ENCODE data around the gene CRYM.
"Not testable (repeated sequence)": the region's sequence is repeated elsewhere in the genome, so short reads cannot be mapped to it uniquely, and the experiment has no call there.

CRYM gene

GRCh38 chr16:21302898-21303528 lies 24.9 kb upstream of the CRYM start:
- no peaks in the 10 kb centered on the region for H3K36me3 ChIP-seq (ENCODE audit: insufficient read depth, low read length)
- TF ChIP-seq EZH2 (IDR thresholded peaks at IDR 0.05) (no peak), POLR2AphosphoS5 (IDR thresholded peaks at IDR 0.05; ENCODE audit: borderline replicate concordance, low read depth, low read length) (no peak), FOXP2 (optimal IDR thresholded peaks at IDR 0.05; ENCODE audit: control extremely low read depth, extremely low read length, insufficient read depth) (no peak)
- no peak overlapping the region for H3K9ac ChIP-seq (ENCODE audit: insufficient read length)
- no peak for DNase-seq (ENCODE audit: low read depth, low spot score)
- H3K9me3 ChIP-seq (ENCODE audit: low read depth, low read length): no peaks in the 10 kb centered on the region
- H3K4me3 ChIP-seq: no peak overlapping the region
- H3K27ac ChIP-seq: no peak overlapping the region

GRCh38 chr16:21302454-21302853 lies 24.4 kb upstream of the CRYM start:
- no peak overlapping the region for H3K27ac ChIP-seq
- H3K9ac ChIP-seq (ENCODE audit: insufficient read length): no peak overlapping the region
- no peak for DNase-seq (ENCODE audit: low read depth, low spot score)
- H3K36me3 ChIP-seq (ENCODE audit: insufficient read depth, low read length): no peaks in the 10 kb centered on the region
- no peaks in the 10 kb centered on the region for H3K9me3 ChIP-seq (ENCODE audit: low read depth, low read length)
- no peak overlapping the region for H3K4me3 ChIP-seq
- TF ChIP-seq FOXP2 (optimal IDR thresholded peaks at IDR 0.05; ENCODE audit: control extremely low read depth, extremely low read length, insufficient read depth) (no peak), POLR2AphosphoS5 (IDR thresholded peaks at IDR 0.05; ENCODE audit: borderline replicate concordance, low read depth, low read length) (no peak), EZH2 (IDR thresholded peaks at IDR 0.05) (no peak)

DNA sequence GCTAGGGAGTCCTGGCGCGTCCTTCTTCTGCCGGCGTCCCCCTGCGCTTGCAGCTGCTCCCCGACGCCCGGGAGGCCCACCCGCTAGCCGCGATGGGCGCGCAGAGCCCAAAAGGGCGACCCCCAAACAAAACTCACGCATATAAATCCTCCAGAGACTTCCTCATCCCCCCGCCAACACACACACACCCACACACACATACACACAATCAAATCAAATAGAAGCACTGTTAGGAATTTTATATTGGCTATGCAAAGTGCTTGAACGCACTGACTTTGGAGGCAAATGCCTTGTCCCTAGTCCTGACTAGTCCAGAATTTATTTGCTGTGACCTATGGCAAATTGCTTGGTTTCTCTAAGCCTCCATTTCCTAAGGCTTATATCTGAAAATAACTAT lies 23.8 kb upstream of the CRYM start:
- Histone ChIP-seq H3K36me3 (ENCODE audit: insufficient read depth, low read length) (no peaks in the 10 kb centered on the region), H3K27ac (no peak overlapping the region), H3K9me3 (ENCODE audit: low read depth, low read length) (no peaks in the 10 kb centered on the region), H3K4me3 (peak overlapping the region; percentile 87), H3K9ac (ENCODE audit: insufficient read length) (no peak overlapping the region)
- no peak for DNase-seq (ENCODE audit: low read depth, low spot score)
- TF ChIP-seq POLR2AphosphoS5 (IDR thresholded peaks at IDR 0.05; ENCODE audit: borderline replicate concordance, low read depth, low read length) (no peak), EZH2 (IDR thresholded peaks at IDR 0.05) (no peak), FOXP2 (optimal IDR thresholded peaks at IDR 0.05; ENCODE audit: control extremely low read depth, extremely low read length, insufficient read depth) (no peak)

DNA sequence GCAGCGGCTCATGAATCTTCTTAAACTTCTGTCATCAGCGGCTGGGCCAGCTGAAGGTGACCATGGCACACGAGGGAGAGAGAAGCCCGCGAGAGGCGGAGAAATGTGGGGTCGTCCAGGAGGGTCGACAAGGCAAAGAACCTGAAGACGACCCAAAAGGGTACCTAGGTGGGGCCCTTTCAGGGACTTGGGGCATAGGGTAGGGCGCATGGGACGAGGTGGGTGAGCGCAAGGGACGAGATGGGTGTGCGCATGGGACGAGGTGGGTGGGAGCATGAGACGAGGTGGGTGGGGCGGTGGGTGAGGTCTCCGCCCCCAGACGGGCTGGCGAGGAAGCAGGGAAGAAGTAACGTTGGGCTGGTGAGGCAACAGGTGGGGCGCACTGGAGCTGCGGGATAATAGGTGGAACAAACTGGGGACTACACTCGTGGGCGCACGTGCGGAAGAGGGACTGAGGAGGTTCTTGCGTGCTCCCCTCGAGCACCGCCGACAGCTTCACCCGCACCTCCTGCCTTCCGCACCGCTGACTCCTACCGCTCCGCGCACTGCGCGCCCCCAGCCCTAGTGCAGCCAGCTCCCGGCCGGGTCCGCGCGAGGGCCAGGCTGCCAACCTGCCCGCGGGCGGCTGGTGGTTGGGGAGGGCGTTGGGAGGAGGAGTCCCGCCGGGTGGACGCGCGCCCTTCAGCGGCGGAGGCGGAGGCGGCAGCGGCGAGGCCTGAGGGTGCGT lies 23.2 kb upstream of the CRYM start:
- peak overlapping the region; percentile 45 for H3K9ac ChIP-seq (ENCODE audit: insufficient read length)
- H3K4me3 ChIP-seq: peak overlapping the region; percentile 87
- no peak overlapping the region for H3K27ac ChIP-seq
- TF ChIP-seq EZH2 (IDR thresholded peaks at IDR 0.05) (no peak), FOXP2 (optimal IDR thresholded peaks at IDR 0.05; ENCODE audit: control extremely low read depth, extremely low read length, insufficient read depth) (no peak), POLR2AphosphoS5 (IDR thresholded peaks at IDR 0.05; ENCODE audit: borderline replicate concordance, low read depth, low read length) (0 out of 2 replicates have a peak, but pooled peaks have one; percentile 19)
- H3K36me3 ChIP-seq (ENCODE audit: insufficient read depth, low read length): no peaks in the 10 kb centered on the region
- DNase-seq (ENCODE audit: low read depth, low spot score): no peak
- H3K9me3 ChIP-seq (ENCODE audit: low read depth, low read length): no peaks in the 10 kb centered on the region

- no peaks in the 10 kb centered on the region for H3K36me3 ChIP-seq (ENCODE audit: insufficient read depth, low read length)
- peak; percentile 89 for DNase-seq (ENCODE audit: low read depth, low spot score)
- no peak overlapping the region for H3K27ac ChIP-seq
- H3K9me3 ChIP-seq (ENCODE audit: low read depth, low read length): no peaks in the 10 kb centered on the region
- peak overlapping the region; percentile 87 for H3K4me3 ChIP-seq
- H3K9ac ChIP-seq (ENCODE audit: insufficient read length): peak overlapping the region; percentile 45
- TF ChIP-seq EZH2 (IDR thresholded peaks at IDR 0.05) (no peak), FOXP2 (optimal IDR thresholded peaks at IDR 0.05; ENCODE audit: control extremely low read depth, extremely low read length, insufficient read depth) (peak; percentile 52)
These were observed 22.4 kb upstream of the CRYM start for GRCh38 chr16:21300309-21301167.

GRCh38 chr16:21289789-21290188 lies 11.7 kb upstream of the CRYM start:
- not testable (repeated sequence) for H3K9me3 ChIP-seq (ENCODE audit: low read depth, low read length); H3K9ac ChIP-seq (ENCODE audit: insufficient read length); DNase-seq (ENCODE audit: low read depth, low spot score); H3K27ac ChIP-seq; H3K36me3 ChIP-seq (ENCODE audit: insufficient read depth, low read length); H3K4me3 ChIP-seq

- Histone ChIP-seq H3K9me3 (ENCODE audit: low read depth, low read length) (no peaks in the 10 kb centered on the region), H3K4me3 (no peak overlapping the region), H3K27ac (no peak overlapping the region), H3K36me3 (ENCODE audit: insufficient read depth, low read length) (no peaks in the 10 kb centered on the region), H3K9ac (ENCODE audit: insufficient read length) (no peak overlapping the region)
- TF ChIP-seq POLR2AphosphoS5 (IDR thresholded peaks at IDR 0.05; ENCODE audit: borderline replicate concordance, low read depth, low read length) (no peak), EZH2 (IDR thresholded peaks at IDR 0.05) (no peak), FOXP2 (optimal IDR thresholded peaks at IDR 0.05; ENCODE audit: control extremely low read depth, extremely low read length, insufficient read depth) (no peak)
- no peak for DNase-seq (ENCODE audit: low read depth, low spot score)
These were observed 7.2 kb upstream of the CRYM start for GRCh38 chr16:21285314-21285713.

DNA sequence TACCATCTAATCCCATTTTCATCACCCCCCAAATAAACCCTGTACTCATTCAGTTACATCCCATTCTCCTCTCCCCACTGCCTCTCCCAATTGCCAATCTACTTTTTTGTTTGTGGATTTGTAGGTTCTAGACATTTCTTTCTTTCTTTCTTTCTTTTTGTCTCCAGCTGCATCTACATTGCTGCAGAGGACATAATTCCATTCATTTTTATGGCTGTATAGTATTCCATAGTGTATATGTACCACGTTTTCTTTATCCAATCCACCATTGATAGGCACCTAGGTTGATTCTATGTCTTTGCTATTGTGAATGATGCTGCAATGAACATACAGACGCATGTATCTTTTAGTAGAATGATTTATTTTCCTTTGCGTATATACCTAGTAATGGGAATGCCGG lies 6.3 kb upstream of the CRYM start:
- Histone ChIP-seq H3K9me3 (ENCODE audit: low read depth, low read length) (no peaks in the 10 kb centered on the region), H3K36me3 (ENCODE audit: insufficient read depth, low read length) (no peaks in the 10 kb centered on the region), H3K9ac (ENCODE audit: insufficient read length) (no peak overlapping the region), H3K4me3 (no peak overlapping the region), H3K27ac (no peak overlapping the region)
- DNase-seq (ENCODE audit: low read depth, low spot score): no peak
- TF ChIP-seq FOXP2 (optimal IDR thresholded peaks at IDR 0.05; ENCODE audit: control extremely low read depth, extremely low read length, insufficient read depth) (no peak), POLR2AphosphoS5 (IDR thresholded peaks at IDR 0.05; ENCODE audit: borderline replicate concordance, low read depth, low read length) (no peak), EZH2 (IDR thresholded peaks at IDR 0.05) (no peak)
